Measurements from ENCODE around the gene ETNPPL. TPM values are rescaled to one million over a fixed set of nuclear protein-coding genes. Genes with fewer than 3 reads are reported as not detected.

Gene ETNPPL
- total RNA-seq, 1 donor from 2014 or later = not detected

- Mint-ChIP-seq H3K4me3 (no peak overlapping the region), H3K27ac (no peak overlapping the region), H3K4me1 (no peaks in the 10 kb centered on the region), H3K36me3 (no peaks in the 10 kb centered on the region), H3K9me3 (no peaks in the 10 kb centered on the region), H3K27me3 (ENCODE audit: low read depth) (no peaks in the 10 kb centered on the region)
- no peak for DNase-seq (ENCODE audit: low spot score in 2 of 2, unreplicated experiment in 2 of 2)
- TF ChIP-seq CTCF (IDR thresholded peaks at IDR 0.05; ENCODE audit: unreplicated experiment) = no peak
Measured at GRCh38 chr4:108775921-108776320, 13.1 kb upstream of the ETNPPL start.

- Mint-ChIP-seq H3K27me3 (ENCODE audit: low read depth) (no peaks in the 10 kb centered on the region), H3K9me3 (no peaks in the 10 kb centered on the region), H3K4me1 (no peaks in the 10 kb centered on the region), H3K4me3 (no peak overlapping the region), H3K27ac (no peak overlapping the region), H3K36me3 (no peaks in the 10 kb centered on the region)
- TF ChIP-seq CTCF (IDR thresholded peaks at IDR 0.05; ENCODE audit: unreplicated experiment) = no peak
- DNase-seq (ENCODE audit: low spot score in 2 of 2, unreplicated experiment in 2 of 2) = no peak
Measured at GRCh38 chr4:108774809-108775530, 12.1 kb upstream of the ETNPPL start.

- no peak overlapping the region for H3K4me3 Mint-ChIP-seq
- no peak for TF ChIP-seq CTCF (IDR thresholded peaks at IDR 0.05; ENCODE audit: unreplicated experiment)
- H3K4me1 Mint-ChIP-seq = no peaks in the 10 kb centered on the region
- no peak overlapping the region for H3K27ac Mint-ChIP-seq
- H3K36me3 Mint-ChIP-seq = no peaks in the 10 kb centered on the region
- no peak for DNase-seq (ENCODE audit: low spot score in 2 of 2, unreplicated experiment in 2 of 2)
- H3K27me3 Mint-ChIP-seq (ENCODE audit: low read depth) = no peaks in the 10 kb centered on the region
- H3K9me3 Mint-ChIP-seq = no peaks in the 10 kb centered on the region
Measured at GRCh38 chr4:108772402-108772801, 9.5 kb upstream of the ETNPPL start.

GRCh38 chr4:108766058-108766457, 3.2 kb upstream of the ETNPPL start:
- Mint-ChIP-seq H3K4me1 (peaks cover 14% of the 10 kb centered on the region), H3K4me3 (no peak overlapping the region), H3K9me3 (no peaks in the 10 kb centered on the region), H3K36me3 (no peaks in the 10 kb centered on the region), H3K27me3 (ENCODE audit: low read depth) (peaks cover 22% of the 10 kb centered on the region), H3K27ac (no peak overlapping the region)
- no peak for DNase-seq (ENCODE audit: low spot score in 2 of 2, unreplicated experiment in 2 of 2)
- TF ChIP-seq CTCF (IDR thresholded peaks at IDR 0.05; ENCODE audit: unreplicated experiment) = no peak

GRCh38 chr4:108763986-108764385, 1.1 kb upstream of the ETNPPL start:
- H3K4me1 Mint-ChIP-seq = peaks cover 20% of the 10 kb centered on the region
- DNase-seq (ENCODE audit: low spot score in 2 of 2, unreplicated experiment in 2 of 2) = no peak
- no peak for TF ChIP-seq CTCF (IDR thresholded peaks at IDR 0.05; ENCODE audit: unreplicated experiment)
- no peak overlapping the region for H3K27ac Mint-ChIP-seq
- no peaks in the 10 kb centered on the region for H3K9me3 Mint-ChIP-seq
- H3K36me3 Mint-ChIP-seq = no peaks in the 10 kb centered on the region
- no peak overlapping the region for H3K4me3 Mint-ChIP-seq
- peaks cover 31% of the 10 kb centered on the region for H3K27me3 Mint-ChIP-seq (ENCODE audit: low read depth)

Data from mesothelial cell of epicardium (in vitro differentiated cells).